ENCODE results near the gene NADK.

Gene NADK

GRCh38 chr1:1783320-1783719 lies 5.0 kb upstream of the NADK start:
- Histone ChIP-seq H3K27me3 (ENCODE audit: insufficient read depth, low read length) (no peaks in the 10 kb centered on the region), H3K36me3 (ENCODE audit: insufficient read depth, low read depth, low read length) (peaks cover 38% of the 10 kb centered on the region), H3K27ac (ENCODE audit: low read length) (no peak overlapping the region), H3K4me3 (ENCODE audit: low read length) (peak overlapping the region; percentile 52; the same call in 1 of the 2 replicates), H3K9ac (ENCODE audit: low read depth, low read length) (peak overlapping the region; percentile 51; the same call in 1 of the 2 replicates), H3K4me1 (ENCODE audit: insufficient read depth, low read length) (peaks cover 27% of the 10 kb centered on the region; the same call in 1 of the 2 replicates), H3K9me3 (ENCODE audit: insufficient read depth, low read depth, low read length) (no peaks in the 10 kb centered on the region)

GRCh38 chr1:1782399-1783221 lies 4.3 kb upstream of the NADK start:
- no peaks in the 10 kb centered on the region for H3K27me3 ChIP-seq (ENCODE audit: insufficient read depth, low read length)
- peaks cover 27% of the 10 kb centered on the region; the same call in 1 of the 2 replicates for H3K4me1 ChIP-seq (ENCODE audit: insufficient read depth, low read length)
- H3K9me3 ChIP-seq (ENCODE audit: insufficient read depth, low read depth, low read length), result no peaks in the 10 kb centered on the region
- peak overlapping the region; percentile 51; the same call in 1 of the 2 replicates for H3K9ac ChIP-seq (ENCODE audit: low read depth, low read length)
- peak overlapping the region; percentile 52; the same call in 1 of the 2 replicates for H3K4me3 ChIP-seq (ENCODE audit: low read length)
- peaks cover 30% of the 10 kb centered on the region for H3K36me3 ChIP-seq (ENCODE audit: insufficient read depth, low read depth, low read length)
- H3K27ac ChIP-seq (ENCODE audit: low read length), result no peak overlapping the region

- Histone ChIP-seq H3K27ac (ENCODE audit: low read length) (no peak overlapping the region), H3K4me3 (ENCODE audit: low read length) (no peak overlapping the region), H3K27me3 (ENCODE audit: insufficient read depth, low read length) (no peaks in the 10 kb centered on the region), H3K36me3 (ENCODE audit: insufficient read depth, low read depth, low read length) (peaks cover 20% of the 10 kb centered on the region), H3K9me3 (ENCODE audit: insufficient read depth, low read depth, low read length) (no peaks in the 10 kb centered on the region), H3K4me1 (ENCODE audit: insufficient read depth, low read length) (peaks cover 32% of the 10 kb centered on the region; the same call in 1 of the 2 replicates), H3K9ac (ENCODE audit: low read depth, low read length) (no peak overlapping the region)
Observed at GRCh38 chr1:1781526-1781903, 3.2 kb upstream of the NADK start.

GRCh38 chr1:1780598-1781525 lies 2.6 kb upstream of the NADK start:
- peaks cover 32% of the 10 kb centered on the region; the same call in 1 of the 2 replicates for H3K4me1 ChIP-seq (ENCODE audit: insufficient read depth, low read length)
- peak overlapping the region; percentile 89 for H3K27ac ChIP-seq (ENCODE audit: low read length)
- peaks cover 13% of the 10 kb centered on the region for H3K36me3 ChIP-seq (ENCODE audit: insufficient read depth, low read depth, low read length)
- peak overlapping the region; percentile 75; the same call in 1 of the 2 replicates for H3K4me3 ChIP-seq (ENCODE audit: low read length)
- peak overlapping the region; percentile 79; the same call in 1 of the 2 replicates for H3K9ac ChIP-seq (ENCODE audit: low read depth, low read length)
- no peaks in the 10 kb centered on the region for H3K27me3 ChIP-seq (ENCODE audit: insufficient read depth, low read length)
- no peaks in the 10 kb centered on the region for H3K9me3 ChIP-seq (ENCODE audit: insufficient read depth, low read depth, low read length)

- Histone ChIP-seq H3K36me3 (ENCODE audit: insufficient read depth, low read depth, low read length) (peaks cover 4% of the 10 kb centered on the region), H3K4me3 (ENCODE audit: low read length) (peak overlapping the region; percentile 75), H3K4me1 (ENCODE audit: insufficient read depth, low read length) (peaks cover 32% of the 10 kb centered on the region; the same call in 1 of the 2 replicates), H3K9ac (ENCODE audit: low read depth, low read length) (peak overlapping the region; percentile 79), H3K9me3 (ENCODE audit: insufficient read depth, low read depth, low read length) (no peaks in the 10 kb centered on the region), H3K27me3 (ENCODE audit: insufficient read depth, low read length) (no peaks in the 10 kb centered on the region), H3K27ac (ENCODE audit: low read length) (peak overlapping the region; percentile 89)
Observed at GRCh38 chr1:1779691-1780597, 1.7 kb upstream of the NADK start.

- Histone ChIP-seq H3K27ac (ENCODE audit: low read length) (peak overlapping the region; percentile 74), H3K4me3 (ENCODE audit: low read length) (peak overlapping the region; percentile 75), H3K9me3 (ENCODE audit: insufficient read depth, low read depth, low read length) (no peaks in the 10 kb centered on the region), H3K27me3 (ENCODE audit: insufficient read depth, low read length) (no peaks in the 10 kb centered on the region), H3K9ac (ENCODE audit: low read depth, low read length) (peak overlapping the region; percentile 79), H3K4me1 (ENCODE audit: insufficient read depth, low read length) (peaks cover 32% of the 10 kb centered on the region; the same call in 1 of the 2 replicates), H3K36me3 (ENCODE audit: insufficient read depth, low read depth, low read length) (no peaks in the 10 kb centered on the region)
Observed at GRCh38 chr1:1779320-1779675, 1.0 kb upstream of the NADK start.

- Histone ChIP-seq H3K4me3 (ENCODE audit: low read length) (peak overlapping the region; percentile 75), H3K4me1 (ENCODE audit: insufficient read depth, low read length) (peaks cover 32% of the 10 kb centered on the region; the same call in 1 of the 2 replicates), H3K27ac (ENCODE audit: low read length) (peak overlapping the region; percentile 74), H3K9ac (ENCODE audit: low read depth, low read length) (peak overlapping the region; percentile 79), H3K36me3 (ENCODE audit: insufficient read depth, low read depth, low read length) (no peaks in the 10 kb centered on the region), H3K9me3 (ENCODE audit: insufficient read depth, low read depth, low read length) (no peaks in the 10 kb centered on the region), H3K27me3 (ENCODE audit: insufficient read depth, low read length) (no peaks in the 10 kb centered on the region)
Observed at GRCh38 chr1:1778663-1779319, 521 bp upstream of the NADK start.

GRCh38 chr1:1777583-1777899 lies 729 bp downstream of the NADK start:
- no peak overlapping the region for H3K27ac ChIP-seq (ENCODE audit: low read length)
- H3K4me1 ChIP-seq (ENCODE audit: insufficient read depth, low read length), result peaks cover 27% of the 10 kb centered on the region; the same call in 1 of the 2 replicates
- H3K36me3 ChIP-seq (ENCODE audit: insufficient read depth, low read depth, low read length), result peaks cover 6% of the 10 kb centered on the region
- H3K4me3 ChIP-seq (ENCODE audit: low read length), result peak overlapping the region; percentile 94
- H3K27me3 ChIP-seq (ENCODE audit: insufficient read depth, low read length), result no peaks in the 10 kb centered on the region
- no peaks in the 10 kb centered on the region for H3K9me3 ChIP-seq (ENCODE audit: insufficient read depth, low read depth, low read length)
- peak overlapping the region; percentile 83 for H3K9ac ChIP-seq (ENCODE audit: low read depth, low read length)

GRCh38 chr1:1776672-1777582 lies 1.3 kb downstream of the NADK start:
- peak overlapping the region; percentile 94 for H3K4me3 ChIP-seq (ENCODE audit: low read length)
- H3K9ac ChIP-seq (ENCODE audit: low read depth, low read length), result peak overlapping the region; percentile 45; the same call in 1 of the 2 replicates
- peaks cover 25% of the 10 kb centered on the region; the same call in 1 of the 2 replicates for H3K4me1 ChIP-seq (ENCODE audit: insufficient read depth, low read length)

More at GRCh38 chr1:1776672-1777582, 1.3 kb downstream of the NADK start:
- H3K36me3 ChIP-seq (ENCODE audit: insufficient read depth, low read depth, low read length), result peaks cover 12% of the 10 kb centered on the region
- no peaks in the 10 kb centered on the region for H3K9me3 ChIP-seq (ENCODE audit: insufficient read depth, low read depth, low read length)
- no peak overlapping the region for H3K27ac ChIP-seq (ENCODE audit: low read length)
- no peaks in the 10 kb centered on the region for H3K27me3 ChIP-seq (ENCODE audit: insufficient read depth, low read length)

All from iPS-20b (cell line).